NK-92 (cell line): Measurements from ENCODE around the gene TM4SF5.

ENCODE experiments used
- DNase-seq: peaks from one replicate; lab custom pipeline; 2025; ENCODE audit not compliant: unreplicated experiment; lab: John Stamatoyannopoulos, UW

Gene TM4SF5

GRCh38 chr17:4747847-4748246 is 23.8 kb upstream of the TM4SF5 start:
- no peak for DNase-seq

GRCh38 chr17:4748686-4749085 is 23.0 kb upstream of the TM4SF5 start:
- DNase-seq: no peak

GRCh38 chr17:4750606-4751005 is 21.1 kb upstream of the TM4SF5 start:
- DNase-seq: no peak

- DNase-seq: no peak
These were observed 19.8 kb upstream of the TM4SF5 start for GRCh38 chr17:4751932-4752331.

- no peak for DNase-seq
These were observed 18.3 kb upstream of the TM4SF5 start for GRCh38 chr17:4753392-4753791.

GRCh38 chr17:4759776-4760236 is 11.9 kb upstream of the TM4SF5 start:
- no peak for DNase-seq

GRCh38 chr17:4764595-4764994 is 7.1 kb upstream of the TM4SF5 start:
- no peak for DNase-seq

GRCh38 chr17:4766201-4766600 is 5.5 kb upstream of the TM4SF5 start:
- no peak for DNase-seq

- DNase-seq: no peak
These were observed 5.0 kb upstream of the TM4SF5 start for GRCh38 chr17:4766723-4767122.

- DNase-seq: no peak
These were observed 3.4 kb upstream of the TM4SF5 start for GRCh38 chr17:4768298-4768697.

GRCh38 chr17:4769628-4770027 is 2.1 kb upstream of the TM4SF5 start:
- DNase-seq: no peak

GRCh38 chr17:4772235-4772613 is 538 bp downstream of the TM4SF5 start:
- no peak for DNase-seq

GRCh38 chr17:4777969-4778760 is 6.5 kb downstream of the TM4SF5 start:
- no peak for DNase-seq

- DNase-seq: no peak
These were observed 8.8 kb downstream of the TM4SF5 start for GRCh38 chr17:4780325-4780955.

GRCh38 chr17:4782652-4783051 is 11.0 kb downstream of the TM4SF5 start:
- DNase-seq: no peak

GRCh38 chr17:4785311-4786105 is 13.8 kb downstream of the TM4SF5 start:
- DNase-seq: no peak

GRCh38 chr17:4786106-4786511 is 14.4 kb downstream of the TM4SF5 start, which contains the start of gene VMO1:
TSS of gene VMO1 (minus strand) at chr17:4786364. CDS start at chr17:4786352, 12 bp downstream.
- no peak for DNase-seq

- DNase-seq: no peak
These were observed 14.8 kb downstream of the TM4SF5 start for GRCh38 chr17:4786516-4786915.

GRCh38 chr17:4788159-4788806 is 16.6 kb downstream of the TM4SF5 start:
- DNase-seq: no peak

GRCh38 chr17:4788807-4789700 is 17.4 kb downstream of the TM4SF5 start, which contains the start of gene GLTPD2:
TSS of gene GLTPD2 (plus strand) at chr17:4788964. CDS start at chr17:4789012, 48 bp downstream.
- DNase-seq: no peak
